Measurements from ENCODE around the gene MAP2K3. TPM values are rescaled to one million over a fixed set of nuclear protein-coding genes. Genes with fewer than 3 reads are reported as not detected.

The MAP2K3 gene
- total and polyA plus RNA-seq, 10 of the 15 experiments (the other 5 are each of a cell fraction or from before 2014, with no cell fraction given) = 0.71 to 39.4 (median 18.6) TPM

- TF ChIP-seq TCF3 (IDR thresholded peaks at IDR 0.05; ENCODE audit: borderline replicate concordance, insufficient read depth, low read depth, low read length) = no peak
- TF ChIP-seq FOXK2 (IDR thresholded peaks at IDR 0.05) = no peak
- no peak for TF ChIP-seq BCL11A (IDR thresholded peaks at IDR 0.05; ENCODE audit: low read depth, low read length)
- no peak for TF ChIP-seq SMAD5 (IDR thresholded peaks at IDR 0.05; ENCODE audit: low read depth)
- no peak for TF ChIP-seq POLR2AphosphoS2 (IDR thresholded peaks at IDR 0.05; ENCODE audit: low read depth, low read length)
- no peak for TF ChIP-seq CBX5 (IDR thresholded peaks at IDR 0.05; ENCODE audit: low read depth)
- no peak for TF ChIP-seq SP1 (IDR thresholded peaks at IDR 0.05; ENCODE audit: low read depth, low read length)
- no peak for TF ChIP-seq EED (IDR thresholded peaks at IDR 0.05; ENCODE audit: low read depth)
Observed at GRCh38 chr17:21298983-21299519, 14.5 kb downstream of the MAP2K3 start (continued).

DNA sequence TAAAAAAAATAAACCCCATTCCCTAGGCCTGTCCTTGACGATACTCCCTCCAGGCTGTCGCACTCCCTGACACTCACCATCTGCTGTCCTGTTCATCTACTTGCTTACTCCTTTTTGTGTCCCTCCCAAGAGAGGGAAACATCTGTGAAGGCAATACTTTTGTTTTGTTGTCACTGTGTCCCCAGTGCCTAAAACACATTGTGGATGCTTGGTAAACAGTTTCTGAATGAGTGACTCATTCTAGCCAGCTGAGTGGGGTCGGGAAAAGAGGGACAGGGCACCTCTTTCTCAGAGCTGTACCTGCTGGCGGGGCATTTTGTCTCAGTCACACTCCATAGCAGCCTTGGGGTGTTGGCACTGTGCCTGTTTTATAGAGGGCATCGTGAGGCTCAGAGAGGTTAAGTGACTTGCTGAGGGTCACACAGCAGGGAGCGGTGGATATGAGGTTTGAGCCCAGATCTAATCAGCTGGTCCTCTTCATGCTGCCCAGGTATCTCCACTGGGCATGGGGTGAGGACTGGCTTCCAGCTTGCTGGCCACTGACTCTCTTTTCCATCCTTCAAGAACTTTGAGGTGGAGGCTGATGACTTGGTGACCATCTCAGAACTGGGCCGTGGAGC is 15.6 kb downstream of the MAP2K3 start:
- intact Hi-C loops (cut with micrococcal nuclease; ENCODE audit: unreplicated experiment) (no loop called here), in situ Hi-C loops (cut with MboI) (loop anchor here (10.0 to 25.0 kb wide), 4 partner anchors 487 to 1187 kb away; no protein-coding TSS in a partner anchor)
- Histone ChIP-seq H3K27me3 (replicated peaks in 1 of 2; ENCODE audit: control insufficient read depth in 2 of 2, insufficient read depth in 2 of 2, low read length in 1 of 2) (no peaks in the 10 kb centered on the region), H3K4me3 (no peak overlapping the region), H3K9ac (ENCODE audit: control insufficient read depth, insufficient read depth, low read length) (no peak overlapping the region), H3K4me2 (ENCODE audit: control insufficient read depth, insufficient read depth) (no peak overlapping the region), H3K36me3 (ENCODE audit: control insufficient read depth in 2 of 2, insufficient read depth in 2 of 2, low read length in 1 of 2) (peaks cover 3 to 21% of the 10 kb centered on the region in 2 experiments; a peak in 3 of 4 replicates), H3K9me3 (replicated peaks; ENCODE audit: control insufficient read depth, insufficient read depth, low read length) (no peaks in the 10 kb centered on the region; the same call in 2 of the 3 replicates), H3K4me1 (ENCODE audit: control insufficient read depth, insufficient read depth, low read length) (no peaks in the 10 kb centered on the region), H3K79me2 (ENCODE audit: control insufficient read depth, insufficient read depth, low read length) (no peaks in the 10 kb centered on the region), H3K27ac (ENCODE audit: control insufficient read depth, insufficient read depth) (no peak overlapping the region), H2AFZ (ENCODE audit: control insufficient read depth, low read depth, low read length) (no peak overlapping the region), H4K20me1 (ENCODE audit: control insufficient read depth, insufficient read depth) (no peaks in the 10 kb centered on the region; the same call in 1 of the 2 replicates)
- no peak for TF ChIP-seq TAF1 (IDR thresholded peaks at IDR 0.05; ENCODE audit: borderline replicate concordance, low read depth, low read length)
- TF ChIP-seq, protein P1, sequence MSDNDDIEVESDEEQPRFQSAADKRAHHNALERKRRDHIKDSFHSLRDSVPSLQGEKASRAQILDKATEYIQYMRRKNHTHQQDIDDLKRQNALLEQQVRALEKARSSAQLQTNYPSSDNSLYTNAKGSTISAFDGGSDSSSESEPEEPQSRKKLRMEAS (IDR thresholded peaks at IDR 0.05; ENCODE audit: low read depth, low read length) = no peak
- TF ChIP-seq ZNF24 (IDR thresholded peaks at IDR 0.05) = no peak
- TF ChIP-seq, protein P2, sequence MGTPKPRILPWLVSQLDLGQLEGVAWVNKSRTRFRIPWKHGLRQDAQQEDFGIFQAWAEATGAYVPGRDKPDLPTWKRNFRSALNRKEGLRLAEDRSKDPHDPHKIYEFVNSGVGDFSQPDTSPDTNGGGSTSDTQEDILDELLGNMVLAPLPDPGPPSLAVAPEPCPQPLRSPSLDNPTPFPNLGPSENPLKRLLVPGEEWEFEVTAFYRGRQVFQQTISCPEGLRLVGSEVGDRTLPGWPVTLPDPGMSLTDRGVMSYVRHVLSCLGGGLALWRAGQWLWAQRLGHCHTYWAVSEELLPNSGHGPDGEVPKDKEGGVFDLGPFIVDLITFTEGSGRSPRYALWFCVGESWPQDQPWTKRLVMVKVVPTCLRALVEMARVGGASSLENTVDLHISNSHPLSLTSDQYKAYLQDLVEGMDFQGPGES (IDR thresholded peaks at IDR 0.05) = no peak
- TF ChIP-seq ESRRA (IDR thresholded peaks at IDR 0.05; ENCODE audit: low read length) = no peak
- TF ChIP-seq IRF5 (IDR thresholded peaks at IDR 0.05; ENCODE audit: borderline replicate concordance) = no peak
- TF ChIP-seq, protein P3, sequence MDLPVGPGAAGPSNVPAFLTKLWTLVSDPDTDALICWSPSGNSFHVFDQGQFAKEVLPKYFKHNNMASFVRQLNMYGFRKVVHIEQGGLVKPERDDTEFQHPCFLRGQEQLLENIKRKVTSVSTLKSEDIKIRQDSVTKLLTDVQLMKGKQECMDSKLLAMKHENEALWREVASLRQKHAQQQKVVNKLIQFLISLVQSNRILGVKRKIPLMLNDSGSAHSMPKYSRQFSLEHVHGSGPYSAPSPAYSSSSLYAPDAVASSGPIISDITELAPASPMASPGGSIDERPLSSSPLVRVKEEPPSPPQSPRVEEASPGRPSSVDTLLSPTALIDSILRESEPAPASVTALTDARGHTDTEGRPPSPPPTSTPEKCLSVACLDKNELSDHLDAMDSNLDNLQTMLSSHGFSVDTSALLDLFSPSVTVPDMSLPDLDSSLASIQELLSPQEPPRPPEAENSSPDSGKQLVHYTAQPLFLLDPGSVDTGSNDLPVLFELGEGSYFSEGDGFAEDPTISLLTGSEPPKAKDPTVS (IDR thresholded peaks at IDR 0.05; ENCODE audit: low read depth, low read length) = no peak
- ATAC-seq (no peak), FAIRE-seq (no peak), DNase-seq (ENCODE audit: low read depth, low spot score) (no peak)
- 51% methylated on average over 7 of the region's 7 CpGs for WGBS (ENCODE audit: insufficient coverage, insufficient replicate concordance, low lambda C conversion rate, missing lambda C conversion rate)
- no TSS peak for BruUV-seq (replicated peaks)
- SMC1A ChIA-PET (ENCODE audit: uncharacterized antibody, unreplicated experiment) = no interaction called here
- CTCF ChIA-PET = no interaction called here
- RAD21 ChIA-PET (ENCODE audit: unreplicated experiment) = no interaction called here
- POLR2A ChIA-PET = no interaction called here
